Left colon (tissue), 2 donors: Measurements from ENCODE around the gene GGA2. TPM values are rescaled to one million over a fixed set of nuclear protein-coding genes. Genes with fewer than 3 reads are reported as not detected.
"Not testable (repeated sequence)": the region's sequence is repeated elsewhere in the genome, so short reads cannot be mapped to it uniquely, and the experiment has no call there.

Source experiments
- ATAC-seq: fragments of 200-7000 bp; cut with Tn5 transposase; one replicate; pipeline ENCODE4 v1.9.1; 2020; ENCODE audit warnings: mild to moderate bottlenecking, moderate library complexity
- DNase-seq, 2 donors: peaks; one replicate each; pipeline ENCODE4 v3.0.0-alpha.2; 2020
- intact Hi-C, 2 donors: fragments of 100-400 bp; cut with DNase I in 1 of 2; cut with micrococcal nuclease in 1 of 2; formaldehyde crosslinking; loops; one replicate each; pipeline versions ENCODE4 v1.11.2 to v1.14.0; 2022; cut with DNase I, micrococcal nuclease
- long read RNA-seq: library from polyadenylated mRNA; unstranded; transcript quantifications from one replicate; pipeline ENCODE4 v2.0.0, GENCODE V29; 2021
- total RNA-seq, 2 donors: library from RNA; stranded (reverse); fragmentation: NEBNext Ultra II Directional; extraction: Animal tissue kit (Norgen Biotek cat#: 25700); gene quantifications; one replicate each; pipeline ENCODE4 v1.2.1, GENCODE V29; 2021
- donor health status: DM: no; HTN: no; CAD: no.
- donor health status: DM: yes; HTN: yes; CAD: no.

Gene GGA2, protein sequence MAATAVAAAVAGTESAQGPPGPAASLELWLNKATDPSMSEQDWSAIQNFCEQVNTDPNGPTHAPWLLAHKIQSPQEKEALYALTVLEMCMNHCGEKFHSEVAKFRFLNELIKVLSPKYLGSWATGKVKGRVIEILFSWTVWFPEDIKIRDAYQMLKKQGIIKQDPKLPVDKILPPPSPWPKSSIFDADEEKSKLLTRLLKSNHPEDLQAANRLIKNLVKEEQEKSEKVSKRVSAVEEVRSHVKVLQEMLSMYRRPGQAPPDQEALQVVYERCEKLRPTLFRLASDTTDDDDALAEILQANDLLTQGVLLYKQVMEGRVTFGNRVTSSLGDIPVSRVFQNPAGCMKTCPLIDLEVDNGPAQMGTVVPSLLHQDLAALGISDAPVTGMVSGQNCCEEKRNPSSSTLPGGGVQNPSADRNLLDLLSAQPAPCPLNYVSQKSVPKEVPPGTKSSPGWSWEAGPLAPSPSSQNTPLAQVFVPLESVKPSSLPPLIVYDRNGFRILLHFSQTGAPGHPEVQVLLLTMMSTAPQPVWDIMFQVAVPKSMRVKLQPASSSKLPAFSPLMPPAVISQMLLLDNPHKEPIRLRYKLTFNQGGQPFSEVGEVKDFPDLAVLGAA
- total RNA-seq = 10 to 100 TPM; 42.6 to 45.3 TPM
- long read RNA-seq, full-length matches to known transcripts = 18 of 30 reads
- long read RNA-seq, partial matches to known transcripts = 3 of 30 reads
- long read RNA-seq, other reads (novel, unspliced or antisense) = 9 of 30 reads

DNA sequence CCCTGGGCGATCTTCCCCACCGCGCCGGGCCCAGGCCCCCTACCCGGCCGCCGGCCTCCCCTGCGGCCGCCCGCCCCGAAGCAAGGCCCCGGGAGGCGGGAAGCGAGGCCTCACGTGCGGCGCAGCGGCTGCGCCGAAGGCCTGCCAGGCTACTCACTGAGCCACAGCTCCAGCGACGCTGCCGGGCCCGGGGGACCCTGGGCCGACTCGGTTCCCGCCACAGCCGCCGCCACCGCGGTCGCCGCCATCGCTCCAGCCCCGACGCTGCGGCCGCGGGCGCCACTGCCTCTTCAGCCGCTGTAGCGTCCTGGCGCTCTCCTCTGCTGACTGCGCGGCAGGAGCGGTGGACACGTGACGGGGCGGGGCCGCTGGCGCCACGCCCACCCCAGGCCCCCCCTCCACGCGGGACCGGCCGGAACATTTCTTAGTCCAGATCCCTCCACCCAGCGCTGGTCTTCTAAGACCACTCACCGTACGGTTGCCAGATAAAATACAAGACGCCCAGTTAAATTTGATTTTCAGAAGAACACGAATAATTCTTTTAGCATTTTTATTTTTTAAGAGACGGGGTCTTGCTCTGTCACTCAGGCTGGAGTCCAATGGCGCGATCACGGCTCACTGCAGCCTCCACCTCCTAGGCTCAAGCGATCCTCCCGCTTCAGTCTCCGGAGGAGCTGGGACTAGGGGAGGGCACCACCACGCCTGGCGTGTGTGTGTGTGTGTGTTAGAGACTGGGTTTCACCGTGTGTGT lies at the start of gene GGA2:
TSS of gene GGA2 (minus strand) at position 331 of the 751 bp plus-strand sequence. CDS start at position 248, 83 bp downstream.
- DNase-seq (peak; percentile 76 to 86), ATAC-seq (peak; percentile 95)
- intact Hi-C loops = no loop called here

DNA sequence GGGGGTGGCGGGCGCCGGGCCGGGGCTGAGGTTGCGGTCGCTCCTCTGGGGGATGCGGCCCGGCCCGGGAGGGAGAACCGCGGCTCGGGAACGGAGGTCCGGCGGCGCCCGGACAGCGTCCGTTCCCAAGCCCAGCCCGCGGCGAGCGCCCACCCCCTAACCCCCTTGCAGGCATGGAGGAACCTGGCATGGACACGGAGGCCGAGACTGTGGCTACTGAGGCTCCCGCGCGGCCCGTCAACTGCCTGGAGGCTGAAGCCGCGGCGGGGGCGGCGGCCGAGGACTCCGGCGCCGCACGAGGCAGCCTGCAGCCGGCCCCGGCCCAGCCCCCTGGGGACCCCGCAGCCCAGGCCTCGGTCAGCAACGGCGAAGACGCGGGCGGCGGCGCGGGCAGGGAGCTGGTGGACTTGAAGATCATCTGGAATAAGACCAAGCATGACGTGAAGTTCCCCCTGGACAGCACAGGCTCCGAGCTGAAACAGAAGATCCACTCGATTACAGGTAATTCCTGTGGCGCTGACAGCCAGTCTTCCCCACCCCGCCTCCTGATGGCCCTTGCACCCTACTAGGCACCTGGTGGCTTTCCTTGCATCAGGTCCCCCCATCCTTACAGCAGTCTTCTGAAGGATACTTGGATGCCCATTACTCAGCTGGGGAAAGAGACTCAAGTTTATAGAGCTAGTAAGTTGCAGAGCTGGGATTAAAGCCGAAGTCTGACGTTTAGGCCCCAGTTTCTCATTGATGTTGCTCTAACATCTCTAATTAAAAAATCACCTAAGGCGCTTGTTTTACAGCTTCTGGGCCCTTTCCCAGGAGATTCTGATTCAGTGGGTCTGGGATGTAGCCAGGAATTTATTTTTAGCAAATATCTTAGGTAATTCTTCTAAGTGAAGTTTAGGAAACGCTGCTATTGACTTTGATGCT lies 47.7 kb upstream of the GGA2 start:
- ATAC-seq (peak; percentile 19), DNase-seq (peak in 1 of 2 donors; percentile 35)
- intact Hi-C loops = no loop called here

GRCh38 chr16:23556881-23557778 lies 46.8 kb upstream of the GGA2 start, which contains the start of the genes EARS2 and UBFD1:
TSS of gene EARS2 (minus strand) at chr16:23557350. CDS start at chr16:23557343, 7 bp downstream.
TSS of gene UBFD1 (plus strand) at chr16:23557727. CDS start at chr16:23557743, 16 bp downstream.
- ATAC-seq = peak; percentile 93
- intact Hi-C loops = no loop called here
- peak; percentile 99 for DNase-seq

- intact Hi-C loops = no loop called here
- DNase-seq = no peak
- ATAC-seq = no peak
Measured at GRCh38 chr16:23554536-23554935, 44.2 kb upstream of the GGA2 start.

GRCh38 chr16:23552161-23552560 lies 41.9 kb upstream of the GGA2 start:
- ATAC-seq (no peak), DNase-seq (no peak)
- intact Hi-C loops = no loop called here

DNA sequence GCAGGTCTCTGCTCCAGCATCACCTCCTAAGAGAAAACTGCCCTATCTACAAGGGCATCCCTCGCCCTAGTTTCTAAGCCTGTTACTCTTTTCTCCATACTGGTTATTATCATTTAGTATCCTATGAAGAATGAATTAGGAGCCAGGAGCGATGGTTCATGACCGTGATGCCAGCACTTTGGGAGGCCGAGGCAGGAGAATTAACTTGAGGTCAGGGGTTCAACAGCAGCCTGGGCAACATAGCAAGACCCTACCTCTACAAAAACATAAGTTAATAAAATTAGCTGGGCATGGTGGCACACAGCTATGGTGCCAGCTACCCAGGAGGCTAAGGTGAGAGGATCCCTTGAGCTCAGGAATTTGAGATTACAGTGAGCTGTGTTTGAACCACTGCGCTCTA lies 39.6 kb upstream of the GGA2 start:
- DNase-seq = no peak
- no peak for ATAC-seq
- intact Hi-C loops = no loop called here

DNA sequence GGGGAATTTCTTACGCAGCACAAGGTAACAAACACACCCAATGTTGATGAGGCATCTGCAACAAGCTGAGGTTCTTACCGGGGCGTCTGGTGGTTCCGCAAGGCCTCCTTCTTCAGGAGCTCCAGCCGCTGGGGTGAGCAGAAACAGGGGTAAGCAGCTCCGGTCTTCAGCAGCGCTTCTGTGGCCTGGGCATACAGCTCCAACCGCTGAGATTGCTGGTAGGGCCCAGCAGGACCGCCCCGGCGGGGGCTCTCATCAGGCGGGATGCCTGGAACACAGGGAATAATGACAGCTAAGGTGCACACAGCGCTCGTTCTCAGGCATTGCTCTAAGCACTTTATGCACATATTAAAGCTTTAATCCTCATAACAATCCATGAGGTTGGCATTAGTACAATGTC lies 34.1 kb upstream of the GGA2 start:
- DNase-seq = no peak
- no peak for ATAC-seq
- intact Hi-C loops = no loop called here

- intact Hi-C loops, ATAC-seq, DNase-seq: not testable (repeated sequence)
Measured at GRCh38 chr16:23540817-23541178, 30.5 kb upstream of the GGA2 start.

DNA sequence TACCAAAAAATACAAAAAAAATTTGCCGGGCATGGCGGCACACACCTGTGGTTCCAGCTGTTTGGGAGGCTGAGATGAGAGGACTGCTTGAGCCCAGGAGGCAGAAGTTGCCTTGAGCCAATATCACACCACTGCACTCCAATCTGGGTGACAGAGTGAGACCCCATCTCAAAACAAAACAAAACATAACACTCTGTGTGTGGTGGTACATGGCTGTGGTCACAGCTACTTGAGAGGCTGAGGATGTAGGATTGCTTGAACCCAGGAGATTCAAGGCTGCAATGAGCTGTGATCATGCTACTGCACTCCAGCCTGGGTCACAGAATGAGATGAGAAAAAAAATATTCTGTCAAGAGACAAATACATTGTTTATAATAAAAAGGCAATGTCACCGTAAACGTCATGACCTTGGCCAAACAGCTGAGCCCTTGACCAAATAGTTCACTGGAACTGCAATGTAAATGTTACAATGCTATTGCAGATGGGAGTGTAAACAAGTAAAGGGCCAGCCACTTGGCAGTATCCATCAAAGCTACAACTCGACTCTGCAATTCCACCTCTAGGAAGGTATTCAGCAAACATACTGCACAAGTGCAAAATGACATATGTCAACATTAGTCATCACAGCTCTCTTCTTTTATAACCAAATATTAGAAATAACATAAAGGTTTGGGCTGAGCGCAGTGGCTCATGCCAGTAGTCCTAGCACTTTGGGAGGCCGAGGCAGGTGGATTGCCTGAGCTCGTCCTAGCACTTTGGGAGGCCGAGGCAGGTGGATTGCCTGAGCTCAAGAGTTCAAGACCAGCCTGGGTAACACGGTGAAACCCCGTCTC lies 29.9 kb upstream of the GGA2 start:
- DNase-seq (no peak), ATAC-seq (peak; percentile 26)
- intact Hi-C loops = no loop called here

DNA sequence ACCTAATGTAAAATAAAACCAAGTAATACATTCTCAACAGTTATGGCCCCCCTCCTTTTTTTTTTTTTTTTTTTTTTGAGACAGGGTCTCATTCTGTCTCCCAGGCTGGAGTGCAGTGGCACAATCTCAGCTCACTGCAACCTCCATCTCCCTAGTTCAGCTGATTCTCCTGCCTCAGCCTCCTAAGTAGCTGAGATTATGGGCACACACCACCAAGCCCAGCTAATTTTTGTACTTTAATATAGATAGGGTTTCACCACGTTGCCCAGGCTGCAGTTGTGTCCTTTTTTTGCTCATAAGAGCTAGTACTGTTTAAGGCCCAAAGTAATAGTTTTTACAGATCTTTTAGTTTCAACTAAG lies 28.6 kb upstream of the GGA2 start:
- intact Hi-C loops = no loop called here
- ATAC-seq = no peak
- DNase-seq = no peak

DNA sequence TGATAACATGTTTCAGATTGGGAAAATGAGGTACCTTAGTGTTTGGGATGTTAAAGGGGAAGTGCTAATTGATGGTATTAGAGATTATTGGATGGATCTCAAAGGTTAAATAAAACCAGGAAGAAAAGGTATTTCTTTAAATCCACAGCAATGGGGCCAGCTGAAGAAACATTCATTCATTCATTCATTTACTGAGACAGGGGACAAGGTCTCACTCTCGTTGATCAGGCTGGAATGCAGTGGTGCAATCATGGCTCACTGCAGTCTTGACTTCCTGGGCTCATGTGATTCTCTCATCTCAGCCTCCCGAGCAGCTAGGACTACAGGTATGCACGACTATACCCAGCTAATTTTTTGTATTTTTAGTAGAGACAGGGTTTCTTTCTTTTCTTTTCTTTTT lies 27.1 kb upstream of the GGA2 start:
- intact Hi-C loops = no loop called here
- DNase-seq (no peak), ATAC-seq (no peak)

DNA sequence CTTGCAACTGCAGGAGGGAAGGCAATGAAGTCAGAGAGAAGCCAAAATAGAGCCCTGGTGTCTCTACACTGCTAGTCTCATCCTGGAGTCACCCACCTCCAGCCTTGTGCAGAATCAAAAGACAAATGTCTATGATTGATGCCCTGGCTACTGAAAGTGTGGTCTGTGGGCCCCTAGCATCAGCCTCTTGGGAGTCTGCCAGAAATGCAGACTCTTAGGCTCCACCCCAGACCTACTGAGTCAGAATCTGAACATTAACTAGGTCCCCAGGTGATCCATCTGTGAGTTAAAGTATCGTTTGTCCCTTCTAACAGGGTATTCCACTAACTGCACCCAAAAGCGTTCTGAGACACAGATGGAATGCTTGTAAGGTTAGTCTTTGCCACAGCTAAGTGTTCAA lies 25.6 kb upstream of the GGA2 start:
- intact Hi-C loops = no loop called here
- ATAC-seq (no peak), DNase-seq (no peak)

DNA sequence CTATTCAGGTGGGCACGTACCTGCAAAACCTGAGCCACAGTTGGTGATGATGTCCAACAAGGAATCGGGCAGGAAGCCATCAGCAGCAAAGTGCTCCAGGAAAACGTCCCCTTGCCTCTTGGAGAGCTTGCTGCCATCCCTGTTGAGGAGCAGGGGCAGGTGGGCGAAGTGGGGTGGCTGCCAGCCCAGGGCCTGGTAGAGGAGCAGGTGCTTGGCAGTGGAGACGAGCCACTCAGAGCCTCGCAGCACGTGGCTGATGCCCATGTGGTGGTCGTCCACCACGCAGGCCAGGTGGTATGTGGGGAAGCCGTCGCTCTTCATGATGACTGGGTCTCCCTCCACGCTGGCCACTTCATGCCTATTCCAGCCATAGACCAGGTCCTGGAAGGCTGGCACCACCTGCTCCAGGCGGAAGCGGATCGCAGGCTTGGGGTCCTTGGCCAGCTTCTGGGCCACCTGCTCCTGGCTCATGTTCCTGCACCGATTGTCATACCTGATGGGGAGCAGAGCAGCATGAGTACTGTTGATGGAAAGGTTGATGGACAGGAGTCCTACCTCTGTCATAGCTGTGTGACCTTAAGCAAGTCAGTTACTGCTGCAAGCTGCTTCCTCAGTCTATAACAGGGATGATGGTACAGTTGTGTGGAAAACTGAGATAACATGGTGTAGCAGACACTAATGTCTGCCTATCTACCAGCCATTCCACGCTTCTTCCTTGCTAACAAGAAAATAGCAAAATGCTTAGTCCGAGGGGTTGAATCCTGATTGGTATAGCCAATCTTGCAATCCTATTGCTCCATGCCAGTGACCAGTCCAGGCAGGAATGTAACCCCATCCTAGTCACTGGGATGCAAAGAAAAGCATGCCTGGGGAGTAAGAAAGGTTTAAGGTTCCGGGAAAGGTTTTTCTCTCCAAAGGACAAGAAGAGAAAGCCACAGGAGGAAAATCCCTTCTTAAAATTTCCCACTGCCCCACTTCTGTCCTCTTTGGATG lies 24.9 kb upstream of the GGA2 start:
- no peak for DNase-seq
- ATAC-seq = no peak
- intact Hi-C loops = no loop called here

DNA sequence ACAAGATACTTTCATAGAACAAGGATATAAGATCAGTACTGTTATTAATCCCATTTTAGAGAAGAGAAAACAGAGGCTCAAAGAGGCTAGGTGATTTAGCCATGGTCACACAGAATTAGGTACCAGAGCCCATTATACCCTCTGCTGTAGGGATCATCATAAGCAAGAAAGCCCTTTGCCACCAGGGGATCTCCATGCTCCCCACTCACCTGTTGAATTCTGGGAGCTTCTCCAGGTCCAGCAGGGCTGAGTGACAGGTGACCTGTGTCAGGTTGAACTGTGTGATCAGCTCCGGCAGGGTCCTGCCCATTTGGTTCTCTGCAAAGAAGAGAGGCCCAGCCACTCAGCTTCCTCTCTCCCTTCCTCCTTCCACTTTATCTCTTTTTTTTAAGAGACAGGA lies 22.2 kb upstream of the GGA2 start:
- DNase-seq (no peak), ATAC-seq (no peak)
- intact Hi-C loops = no loop called here

GRCh38 chr16:23530062-23530461 lies 19.8 kb upstream of the GGA2 start:
- intact Hi-C loops = no loop called here
- ATAC-seq = no peak
- DNase-seq = no peak
